Skeletal muscle tissue (tissue), 4 donors: ENCODE measurements around the gene HOOK2. TPM values are rescaled to one million over a fixed set of nuclear protein-coding genes. Genes with fewer than 3 reads are reported as not detected.
A peak's percentile ranks its signal among the peaks of the same experiment; 100 is the strongest.
"Not testable (repeated sequence)": the region's sequence is repeated elsewhere in the genome, so short reads cannot be mapped to it uniquely, and the experiment has no call there.

Experiments
- H3K27ac ChIP-seq: one replicate; pipeline ENCODE4 v1.7.0; 2013; ENCODE audit warnings: mild to moderate bottlenecking, low read depth, low read length, inconsistent platforms
- H3K27me3 ChIP-seq, 3 donors: one replicate each; pipeline ENCODE4 v1.7.0; 2013; ENCODE audit warnings: low read length in 3 of 3; ENCODE audit not compliant: control insufficient read depth in 3 of 3, insufficient read depth in 3 of 3
- H3K36me3 ChIP-seq, 3 donors: one replicate each; pipeline ENCODE4 v1.7.0; 2013; ENCODE audit warnings: low read length in 3 of 3; ENCODE audit not compliant: control insufficient read depth in 3 of 3, insufficient read depth in 3 of 3
- H3K4me1 ChIP-seq, 3 donors: one replicate each; pipeline ENCODE4 v1.7.0; 2013; ENCODE audit warnings: low read length in 3 of 3, mild to moderate bottlenecking in 3 of 3; ENCODE audit not compliant: control insufficient read depth in 3 of 3, insufficient read depth in 3 of 3
- H3K4me3 ChIP-seq, 3 donors: one replicate each; pipeline ENCODE4 v1.7.0; 2013; ENCODE audit warnings: low read length in 3 of 3
- H3K9ac ChIP-seq, 3 donors: one replicate each; pipeline ENCODE4 v1.7.0; 2013; ENCODE audit warnings: low read length in 3 of 3, mild to moderate bottlenecking in 3 of 3, moderate library complexity in 2 of 3, low read depth in 1 of 3
- H3K9me3 ChIP-seq, 3 donors: one replicate each; pipeline ENCODE4 v1.7.0; 2013; ENCODE audit warnings: low read length in 3 of 3; ENCODE audit not compliant: control insufficient read depth in 3 of 3
- total RNA-seq: library from RNA; depleted of rRNA; stranded (reverse); fragments of >200 nt; gene quantifications from one replicate; pipeline ENCODE4 v1.2.3, GENCODE V29; 2014
- donor health status: Osteomylitis.

HOOK2 gene
- total RNA-seq, 1 donor from 2014 or later: 13.6 TPM

- Histone ChIP-seq H3K4me1 (peaks cover 0 to 7% (median 7%) of the 10 kb centered on the region in 3 donors), H3K9ac (no peak overlapping the region), H3K27ac (no peak overlapping the region), H3K27me3 (peaks cover 3 to 27% (median 13%) of the 10 kb centered on the region in 3 donors), H3K4me3 (no peak overlapping the region), H3K36me3 (peaks cover 29 to 40% (median 39%) of the 10 kb centered on the region in 3 donors), H3K9me3 (peaks cover 2 to 5% (median 4%) of the 10 kb centered on the region in 3 donors)
Observed at GRCh38 chr19:12745166-12745897, 30.0 kb downstream of the HOOK2 start.

- peak overlapping the region; percentile 90 for H3K27ac ChIP-seq
- peak overlapping the region; percentile 86 to 99 (median 98) for H3K4me3 ChIP-seq
- peaks cover 7 to 19% (median 10%) of the 10 kb centered on the region in 3 donors for H3K36me3 ChIP-seq
- peak overlapping the region; percentile 79 to 86 (median 82) for H3K9ac ChIP-seq
- H3K4me1 ChIP-seq: peaks cover 29 to 31% (median 30%) of the 10 kb centered on the region in 3 donors
- H3K9me3 ChIP-seq: no peaks in the 10 kb centered on the region
- no peaks in the 10 kb centered on the region for H3K27me3 ChIP-seq
Observed at GRCh38 chr19:12737835-12738351, 37.5 kb downstream of the HOOK2 start.

GRCh38 chr19:12736995-12737834 is 38.1 kb downstream of the HOOK2 start, which contains the start of gene GET3:
GET3 (plus strand) TSS chr19:12737497; CDS start chr19:12737506, 9 bp downstream.
- Histone ChIP-seq H3K4me1 (peaks cover 34 to 36% (median 35%) of the 10 kb centered on the region in 3 donors), H3K9me3 (no peaks in the 10 kb centered on the region), H3K4me3 (peak within 1 kb of the TSS; percentile 86 to 99 (median 98)), H3K9ac (peak within 1 kb of the TSS; percentile 79 to 86 (median 82)), H3K27me3 (no peaks in the 10 kb centered on the region), H3K27ac (peak within 1 kb of the TSS; percentile 90), H3K36me3 (peaks cover 8 to 17% (median 10%) of the 10 kb centered on the region in 3 donors)

GRCh38 chr19:12733369-12734214 is 41.8 kb downstream of the HOOK2 start:
- Histone ChIP-seq H3K27me3 (no peaks in the 10 kb centered on the region), H3K27ac (peak overlapping the region; percentile 93), H3K4me3 (peak overlapping the region; percentile 74 to 94 (median 82)), H3K9me3 (no peaks in the 10 kb centered on the region), H3K36me3 (peaks cover 20 to 26% (median 22%) of the 10 kb centered on the region in 3 donors), H3K9ac (peak overlapping the region; percentile 82 to 98 (median 97)), H3K4me1 (peaks cover 38 to 48% (median 40%) of the 10 kb centered on the region in 3 donors)

GRCh38 chr19:12731337-12731736 is 44.0 kb downstream of the HOOK2 start:
- Histone ChIP-seq H3K36me3 (peaks cover 17 to 25% (median 20%) of the 10 kb centered on the region in 3 donors), H3K4me3 (no peak overlapping the region), H3K27ac (no peak overlapping the region), H3K27me3 (no peaks in the 10 kb centered on the region), H3K4me1 (peaks cover 22 to 31% (median 24%) of the 10 kb centered on the region in 3 donors), H3K9ac (no peak overlapping the region), H3K9me3 (no peaks in the 10 kb centered on the region)

GRCh38 chr19:12730064-12730463 is 45.3 kb downstream of the HOOK2 start:
- Histone ChIP-seq H3K9ac (no peak overlapping the region), H3K4me3 (no peak overlapping the region), H3K36me3 (peaks cover 17 to 25% (median 20%) of the 10 kb centered on the region in 3 donors)

GRCh38 chr19:12727745-12728433 is 47.5 kb downstream of the HOOK2 start:
- no peak overlapping the region for H3K27ac ChIP-seq
- H3K4me3 ChIP-seq: no peak overlapping the region
- no peak overlapping the region for H3K9ac ChIP-seq
- peaks cover 25 to 33% (median 28%) of the 10 kb centered on the region in 3 donors for H3K4me1 ChIP-seq
- H3K36me3 ChIP-seq: peaks cover 17 to 25% (median 20%) of the 10 kb centered on the region in 3 donors
- no peaks in the 10 kb centered on the region for H3K27me3 ChIP-seq
- H3K9me3 ChIP-seq: no peaks in the 10 kb centered on the region

More at GRCh38 chr19:12730064-12730463, 45.3 kb downstream of the HOOK2 start:
- Histone ChIP-seq H3K4me1 (peaks cover 21 to 30% (median 24%) of the 10 kb centered on the region in 3 donors), H3K9me3 (no peaks in the 10 kb centered on the region), H3K27ac (no peak overlapping the region), H3K27me3 (no peaks in the 10 kb centered on the region)

GRCh38 chr19:12726988-12727316 is 48.4 kb downstream of the HOOK2 start:
- Histone ChIP-seq H3K9me3 (no peaks in the 10 kb centered on the region), H3K4me1 (peaks cover 20 to 28% (median 22%) of the 10 kb centered on the region in 3 donors), H3K36me3 (peaks cover 17 to 25% (median 18%) of the 10 kb centered on the region in 3 donors), H3K27me3 (no peaks in the 10 kb centered on the region), H3K27ac (no peak overlapping the region), H3K4me3 (no peak overlapping the region), H3K9ac (no peak overlapping the region)

- H3K9me3 ChIP-seq, H3K27ac ChIP-seq, H3K27me3 ChIP-seq, H3K4me3 ChIP-seq, H3K9ac ChIP-seq: not testable (repeated sequence)
- H3K36me3 ChIP-seq: peaks cover 7 to 17% (median 9%) of the 10 kb centered on the region in 3 donors
- H3K4me1 ChIP-seq: peaks cover 25% of the 10 kb centered on the region in 3 donors
Observed at GRCh38 chr19:12725612-12726011, 49.7 kb downstream of the HOOK2 start.
